COLO668 (cell line): ENCODE results near the gene CTIF.

Experiments used
- DNase-seq: peaks from one replicate; lab custom pipeline; 2025; ENCODE audit not compliant: unreplicated experiment; lab: John Stamatoyannopoulos, UW

Gene CTIF

DNA sequence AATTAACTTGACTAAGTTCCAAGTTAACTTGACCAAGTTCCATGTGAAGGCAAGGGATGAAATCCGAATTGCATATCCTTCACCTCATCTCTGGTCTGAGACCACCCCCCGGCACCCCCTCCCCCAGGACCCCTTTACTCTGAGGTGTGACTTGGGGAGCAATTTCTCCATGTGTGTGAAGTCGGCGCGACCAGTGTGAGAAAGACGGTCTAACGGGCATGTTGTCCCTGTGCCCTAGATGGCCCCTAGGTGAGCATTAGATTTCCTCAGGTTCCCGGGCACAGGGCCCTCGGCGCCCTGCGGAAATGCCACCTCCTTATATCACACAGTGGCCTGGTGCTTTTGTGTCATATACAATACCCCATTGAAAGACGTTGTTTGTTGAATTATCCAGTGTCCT lies 137.1 kb downstream of the CTIF start:
- no peak for DNase-seq

DNA sequence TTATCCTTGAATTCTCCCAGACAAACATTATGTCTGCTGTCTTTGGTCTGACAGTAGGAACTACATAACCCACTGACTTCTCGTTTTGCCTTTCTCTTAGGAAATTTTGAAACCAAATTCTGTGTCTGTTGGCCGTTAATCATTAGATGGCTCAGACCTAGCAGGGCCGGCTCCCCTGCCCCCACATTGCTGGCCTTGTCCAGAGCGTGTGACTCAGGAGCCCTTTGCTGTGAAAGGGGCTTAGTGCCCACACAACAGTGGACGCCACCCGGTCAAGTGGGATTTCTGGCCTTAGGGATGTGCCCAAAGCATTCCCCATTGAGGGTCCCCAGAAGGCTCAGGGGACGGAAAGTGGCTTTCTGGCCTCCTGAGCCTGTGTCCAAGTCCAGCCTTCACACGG lies 137.5 kb downstream of the CTIF start:
- no peak for DNase-seq

DNA sequence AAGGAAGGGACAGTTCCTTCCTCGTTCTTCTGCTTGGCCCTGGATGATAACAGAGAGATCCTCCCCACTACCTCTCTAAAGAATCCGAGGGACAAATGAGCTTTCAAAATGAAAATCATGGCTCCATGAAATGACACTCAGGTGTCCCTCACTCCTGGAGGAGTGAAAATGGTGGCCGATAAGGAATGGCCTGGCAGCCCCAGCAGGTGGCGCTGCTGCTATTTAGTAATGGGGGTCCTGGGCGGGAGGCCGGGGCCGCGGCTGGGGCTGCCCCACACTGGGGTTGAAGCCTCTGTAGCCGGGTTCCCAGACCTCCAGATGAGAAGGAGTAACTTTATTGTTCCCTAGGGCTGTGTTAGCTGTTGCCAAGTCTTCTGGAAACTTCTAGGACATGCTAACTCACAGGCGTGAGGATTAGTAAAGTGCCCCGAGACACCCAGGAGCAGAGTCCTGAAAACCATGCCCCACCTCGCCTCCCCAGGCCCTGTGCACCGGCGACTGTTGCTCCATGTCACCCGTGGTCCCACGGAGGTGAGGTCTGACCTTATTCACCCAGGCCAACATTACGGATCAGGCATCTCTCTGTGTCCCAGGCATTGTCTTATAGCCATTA lies 138.0 kb downstream of the CTIF start:
- peak; percentile 70 for DNase-seq

DNA sequence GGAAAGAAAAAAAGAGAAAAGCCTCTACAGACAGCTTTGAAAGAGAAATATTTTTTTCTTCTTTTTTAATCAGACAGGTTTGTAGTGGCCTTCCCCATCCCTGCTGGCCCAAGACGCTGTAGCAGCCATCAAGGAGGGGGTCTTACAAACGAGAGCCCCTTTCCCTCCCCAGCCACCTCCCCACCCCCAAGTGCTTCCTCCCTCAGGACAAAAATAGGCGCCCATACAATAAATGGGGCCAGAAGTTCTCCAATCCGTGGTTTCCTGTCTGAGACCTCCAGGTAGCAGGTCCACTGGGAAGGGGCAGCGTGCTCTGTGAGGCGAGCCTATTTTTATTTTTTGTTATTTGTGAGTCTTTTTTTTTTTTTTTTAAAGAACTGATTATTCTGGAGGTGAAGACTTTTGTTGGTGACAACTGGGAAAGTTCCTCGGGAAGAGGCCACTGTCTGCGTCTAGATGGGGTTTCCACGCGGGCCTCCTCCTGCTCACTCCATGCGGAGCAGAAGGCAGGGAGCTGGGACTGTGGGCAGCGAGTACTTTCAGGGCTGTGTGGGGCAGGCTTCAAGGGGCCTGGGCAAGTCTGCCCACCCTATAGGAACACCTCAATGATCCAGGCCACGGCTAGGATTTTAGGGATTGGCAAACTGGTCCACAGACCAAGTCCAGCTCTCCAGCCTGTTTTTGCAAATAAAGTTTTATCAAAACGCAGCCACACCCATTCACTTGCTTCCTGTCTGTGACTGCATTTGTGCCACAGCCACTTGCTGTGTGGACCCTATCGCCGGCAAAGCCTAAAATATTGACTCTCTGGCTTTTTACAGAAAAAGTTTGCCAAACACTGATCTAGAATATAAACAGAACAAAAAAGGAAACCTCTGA lies 139.6 kb downstream of the CTIF start:
- DNase-seq = no peak

DNA sequence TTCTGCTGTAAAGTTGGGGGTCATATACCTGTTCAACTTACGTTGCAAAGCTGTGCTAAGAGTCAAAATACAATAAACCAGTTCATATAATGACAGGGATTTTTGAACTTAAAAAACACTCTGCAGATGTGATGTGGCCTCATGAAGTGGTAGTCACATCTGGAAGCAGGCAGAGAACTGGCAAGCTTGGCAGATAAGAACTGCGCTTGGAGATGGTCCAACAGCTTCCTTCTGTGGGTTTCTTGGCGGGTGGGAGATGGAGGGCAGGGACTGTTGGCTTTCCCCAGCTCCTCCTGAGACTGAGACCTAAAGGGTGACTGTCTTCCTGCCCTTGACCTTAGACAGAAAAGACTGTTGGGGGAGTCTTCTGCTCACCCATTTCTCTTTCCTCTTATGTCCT lies 140.4 kb downstream of the CTIF start:
- DNase-seq = no peak

DNA sequence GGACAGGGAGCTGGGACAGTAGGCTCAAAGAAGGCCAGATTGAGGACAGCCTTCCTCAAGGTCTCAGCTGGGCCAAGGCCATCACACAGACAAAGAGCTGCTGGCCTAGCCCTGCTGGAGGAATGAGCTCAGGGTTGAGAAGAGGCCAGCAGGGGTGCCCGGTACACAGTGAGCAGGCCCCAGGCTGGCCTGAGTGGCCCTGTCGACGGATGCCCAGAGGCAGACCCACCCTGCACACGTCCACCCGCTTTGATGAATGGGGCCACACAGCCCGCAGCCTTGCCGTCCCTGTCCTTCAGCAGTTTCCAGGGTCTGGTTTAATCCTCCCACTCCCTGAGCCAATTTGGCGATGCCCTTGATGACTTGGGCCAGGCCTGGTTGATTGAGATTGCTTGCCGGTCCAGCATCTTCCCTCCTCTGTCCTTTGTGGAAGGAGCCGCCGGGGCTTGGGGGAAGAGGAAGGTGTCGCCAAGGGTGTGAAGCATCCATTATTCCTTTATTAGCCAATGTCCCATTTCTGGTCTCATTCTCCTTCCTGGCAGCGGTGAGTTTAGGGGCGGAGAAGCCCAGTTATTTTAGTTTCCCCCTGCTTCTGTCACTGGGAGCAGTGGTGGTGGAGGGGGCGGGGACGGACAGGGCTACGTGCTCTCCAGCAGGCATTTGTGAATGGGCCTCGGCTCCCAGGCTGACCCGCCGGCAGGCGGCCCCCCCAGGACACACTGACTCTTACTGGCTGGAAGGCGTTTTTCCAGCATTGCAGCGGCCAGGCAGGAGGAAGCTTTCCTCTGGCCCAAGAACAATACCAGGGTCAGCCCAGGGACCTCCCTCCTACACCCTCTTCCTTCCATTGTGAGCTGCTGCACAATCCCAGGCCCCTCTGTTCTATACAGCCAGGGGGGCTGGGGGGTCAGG lies 141.8 kb downstream of the CTIF start:
- DNase-seq = no peak

DNA sequence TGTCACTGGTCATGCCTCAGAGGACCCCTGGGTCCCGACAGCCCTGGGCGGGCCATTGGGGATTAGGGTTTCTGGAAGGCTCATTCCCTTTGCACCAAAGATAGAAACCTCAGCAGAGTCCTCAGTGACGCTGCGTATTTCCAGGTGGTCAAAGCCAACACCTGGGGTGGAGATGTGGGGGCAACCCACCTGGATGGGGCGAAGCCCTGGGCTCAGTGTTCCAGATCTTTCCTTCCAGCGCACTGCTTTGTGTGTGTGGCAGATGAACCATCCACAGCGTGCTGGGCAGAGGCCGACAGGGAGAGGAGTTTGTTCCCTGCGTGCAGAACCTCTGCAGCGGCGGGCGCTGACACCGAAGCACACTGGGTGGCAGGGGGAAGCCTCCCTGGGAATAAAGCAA lies 143.9 kb downstream of the CTIF start:
- no peak for DNase-seq

DNA sequence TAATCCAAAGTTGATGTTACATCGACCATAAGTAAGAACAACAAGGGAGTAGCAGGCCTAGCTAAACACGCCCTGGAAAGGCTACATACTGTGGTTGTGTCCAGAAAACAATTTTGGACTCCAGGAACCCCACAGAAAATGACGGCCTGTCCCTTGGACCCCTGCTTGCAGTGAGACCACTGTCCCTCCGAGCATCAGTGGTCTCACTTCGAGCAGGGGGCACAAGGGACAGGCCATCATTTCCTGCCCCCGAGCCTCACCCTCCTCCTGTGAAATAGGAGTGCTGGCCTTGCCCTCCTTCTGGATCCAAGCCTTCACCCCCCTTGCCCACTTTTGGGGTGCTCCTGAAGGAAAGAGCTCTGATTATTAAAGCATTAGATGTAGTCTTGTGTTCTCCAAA lies 144.4 kb downstream of the CTIF start:
- DNase-seq = no peak

DNA sequence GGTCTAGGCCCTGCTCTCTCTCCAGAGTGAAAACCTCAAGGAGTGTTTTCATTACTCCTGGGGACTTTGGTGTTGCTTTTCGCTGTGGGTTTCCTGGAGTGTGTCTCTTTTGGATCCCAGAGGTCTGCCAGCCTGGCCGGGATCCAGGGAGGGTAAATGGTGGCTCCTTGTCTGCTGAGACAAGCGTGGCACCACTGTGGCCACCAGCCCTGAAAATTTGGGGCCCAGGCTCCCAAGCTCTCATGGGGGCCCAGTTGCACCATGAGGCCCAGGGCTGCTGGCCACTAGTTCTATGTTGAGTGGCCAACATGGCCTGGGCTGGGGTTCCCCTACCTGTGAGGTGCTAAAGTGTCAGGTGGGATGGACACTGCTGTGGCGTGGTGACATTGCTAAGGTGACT lies 144.8 kb downstream of the CTIF start:
- no peak for DNase-seq

DNA sequence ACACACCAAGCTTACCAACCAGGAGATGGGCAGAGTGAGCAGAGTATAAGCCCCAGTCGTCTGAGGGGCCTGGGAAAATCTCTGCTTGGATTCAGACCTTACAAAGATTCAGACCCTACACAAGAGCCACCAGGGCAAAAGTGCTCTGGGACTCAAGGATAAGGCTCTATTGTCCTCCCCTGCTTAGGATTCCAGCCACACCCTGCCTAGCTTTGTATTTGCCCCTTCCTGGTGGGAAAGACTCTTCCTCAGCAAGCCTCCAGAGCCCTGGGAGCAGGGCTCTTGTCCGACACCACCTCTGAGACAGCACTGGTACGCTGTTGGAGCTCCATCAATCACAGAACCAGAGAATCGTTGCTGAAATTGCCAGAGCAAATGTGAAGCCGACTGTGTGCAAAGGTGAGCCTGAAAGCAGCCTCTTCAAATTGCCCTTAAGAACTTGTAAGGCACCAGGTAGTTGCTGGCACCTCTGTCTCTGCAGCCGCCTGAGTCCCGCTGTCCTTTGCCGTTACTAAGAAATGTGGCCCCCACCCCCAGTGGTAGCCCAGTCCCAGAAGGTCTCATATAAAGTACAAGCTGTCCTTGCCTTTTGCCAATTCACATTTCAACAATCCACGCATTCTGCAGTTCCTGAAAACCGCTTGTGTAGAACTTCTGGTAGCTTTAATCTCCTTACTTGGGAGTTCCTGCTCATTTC lies 148.7 kb downstream of the CTIF start:
- DNase-seq = no peak

DNA sequence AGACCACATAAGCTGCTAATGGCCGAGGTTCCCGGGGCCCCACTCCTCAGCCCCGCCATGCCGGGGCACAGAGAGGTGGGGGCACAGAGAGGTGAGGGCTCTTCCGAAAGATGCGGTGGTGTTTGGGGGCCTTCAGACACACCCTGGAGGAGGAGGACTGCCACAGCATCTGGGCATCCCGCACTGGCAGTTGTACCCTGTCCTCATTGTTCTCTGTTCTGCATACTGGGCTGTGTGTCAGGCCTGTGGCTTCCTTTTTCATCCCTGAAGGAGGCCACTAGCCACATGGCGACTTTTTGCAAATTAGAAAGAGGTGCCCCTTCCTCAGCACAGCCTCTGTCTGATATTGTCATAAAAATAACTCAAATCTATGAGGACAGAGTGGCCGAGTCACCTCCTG lies 150.1 kb downstream of the CTIF start:
- no peak for DNase-seq

DNA sequence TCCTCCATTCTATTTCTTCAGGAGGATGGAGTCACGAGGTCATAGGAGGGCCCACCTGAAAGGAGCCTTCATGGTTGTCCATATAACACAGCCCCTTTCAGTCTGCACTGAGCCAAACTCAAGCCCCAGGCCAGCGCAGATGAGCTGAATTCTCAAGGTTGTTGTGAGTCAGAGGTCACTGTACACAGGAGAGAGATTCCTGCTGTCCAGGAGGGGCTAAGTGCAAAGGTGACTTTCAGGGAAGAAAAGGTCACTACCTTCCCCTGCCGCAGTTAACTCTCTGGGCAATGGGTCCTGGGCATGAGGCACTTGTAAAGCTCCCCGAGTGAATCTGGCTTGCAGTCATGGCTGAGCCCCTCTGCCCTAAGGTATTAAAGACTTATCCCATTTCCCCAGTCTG lies 150.7 kb downstream of the CTIF start:
- DNase-seq = no peak

DNA sequence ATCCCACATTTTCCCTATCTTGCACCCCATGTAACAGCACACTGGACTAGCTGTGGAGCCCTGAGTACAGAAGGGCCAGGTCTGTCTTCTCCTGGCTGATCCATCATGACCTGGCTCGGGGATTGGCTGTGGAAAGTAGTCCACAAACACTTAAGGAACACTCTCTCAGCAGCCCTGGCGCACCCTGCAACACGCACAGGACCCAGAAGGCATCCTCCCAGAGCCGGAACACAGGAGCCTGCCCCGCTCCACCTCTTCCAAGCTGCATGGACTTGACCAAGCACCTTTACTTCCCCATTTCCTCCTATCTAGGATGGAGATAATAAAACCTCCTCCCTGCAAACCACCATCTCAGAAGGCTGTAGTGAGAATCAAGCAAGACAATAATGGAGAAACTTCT lies 151.7 kb downstream of the CTIF start:
- DNase-seq = no peak

DNA sequence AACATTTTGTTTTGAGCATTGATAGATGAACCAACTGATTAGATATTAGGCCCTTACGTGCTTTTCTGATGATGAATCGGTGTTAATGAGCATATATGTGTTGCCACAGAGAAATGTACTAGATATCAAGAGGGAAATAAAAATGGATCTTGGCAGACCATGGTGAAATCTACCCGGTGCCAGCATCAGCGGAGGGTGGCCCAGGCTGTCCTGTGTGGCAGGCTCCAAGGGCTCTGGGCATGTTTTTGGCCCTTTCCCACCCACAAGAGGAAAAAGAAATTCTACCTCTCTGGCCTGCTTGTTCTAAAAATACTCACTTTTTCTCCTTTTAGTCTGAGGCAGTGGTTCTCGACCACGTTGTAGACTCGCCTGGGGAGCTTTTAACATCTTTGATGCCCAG lies 154.2 kb downstream of the CTIF start:
- DNase-seq = no peak

DNA sequence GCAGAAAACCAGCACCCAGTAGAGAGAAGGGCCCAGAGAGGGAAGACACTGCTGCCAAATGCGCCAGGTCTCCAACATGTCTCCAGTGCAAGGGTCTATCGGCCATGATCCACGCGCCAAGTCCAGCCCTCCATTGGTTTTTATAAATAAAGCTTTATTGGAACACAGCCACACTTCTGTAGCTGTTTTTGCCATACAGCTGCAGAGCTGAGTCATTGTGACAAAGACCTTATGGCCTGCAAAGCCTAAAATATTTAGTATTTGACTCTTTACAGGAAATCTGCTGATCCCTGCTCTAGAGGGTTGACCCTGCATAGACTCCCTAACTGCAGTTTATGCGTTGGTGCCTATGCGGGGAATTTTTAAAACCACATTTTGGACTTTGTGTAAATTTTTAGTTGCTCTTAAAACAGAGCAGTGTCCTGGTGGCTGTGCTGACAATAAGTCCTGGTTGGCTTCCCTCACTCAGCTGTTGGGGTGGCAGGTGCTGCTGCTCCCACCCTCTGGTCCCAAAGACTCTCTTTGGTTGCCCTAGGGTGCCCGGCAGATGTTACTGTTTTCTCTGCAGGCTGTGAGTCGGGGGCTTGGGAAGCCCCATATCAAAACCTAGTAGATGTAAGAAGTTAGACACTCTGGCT lies 154.9 kb downstream of the CTIF start:
- no peak for DNase-seq

DNA sequence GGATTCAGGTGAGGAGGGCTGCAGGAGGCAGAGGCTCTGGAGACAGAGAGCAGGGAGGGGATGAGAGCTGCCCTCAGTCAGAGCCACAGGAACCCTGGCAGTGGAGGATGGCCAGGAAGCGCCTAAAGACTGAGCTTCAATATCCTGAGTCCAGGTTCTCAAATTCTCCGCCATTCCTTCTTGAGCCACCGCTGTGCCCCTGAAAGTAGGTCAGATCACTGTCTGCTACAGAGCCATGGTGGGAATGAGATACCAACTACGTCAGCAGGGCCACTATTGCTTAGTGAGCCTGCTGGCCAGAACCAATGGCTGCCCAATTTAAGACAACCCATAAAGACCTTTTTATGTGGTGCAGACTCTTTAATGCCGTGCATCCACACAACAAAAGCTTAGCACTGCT lies 155.5 kb downstream of the CTIF start:
- no peak for DNase-seq

DNA sequence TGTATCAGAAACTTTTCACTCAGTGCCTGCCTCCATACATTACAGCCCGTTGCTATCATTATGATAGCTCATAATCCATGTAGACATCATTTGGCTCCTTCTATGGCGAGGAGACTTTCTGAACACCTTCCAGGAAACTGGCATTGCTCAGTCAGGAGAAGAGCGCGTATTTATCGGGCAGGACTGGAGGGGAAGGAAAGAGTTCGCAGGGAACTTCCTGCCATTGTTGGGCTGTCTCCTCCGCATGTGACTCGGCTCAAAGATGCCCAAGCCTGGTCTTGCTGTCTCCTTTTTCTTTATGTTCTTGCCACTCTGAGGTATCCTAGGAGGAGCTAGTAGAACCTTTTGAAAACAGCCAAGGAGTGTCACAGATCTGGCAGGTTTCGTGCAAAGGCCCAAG lies 156.8 kb downstream of the CTIF start:
- no peak for DNase-seq

DNA sequence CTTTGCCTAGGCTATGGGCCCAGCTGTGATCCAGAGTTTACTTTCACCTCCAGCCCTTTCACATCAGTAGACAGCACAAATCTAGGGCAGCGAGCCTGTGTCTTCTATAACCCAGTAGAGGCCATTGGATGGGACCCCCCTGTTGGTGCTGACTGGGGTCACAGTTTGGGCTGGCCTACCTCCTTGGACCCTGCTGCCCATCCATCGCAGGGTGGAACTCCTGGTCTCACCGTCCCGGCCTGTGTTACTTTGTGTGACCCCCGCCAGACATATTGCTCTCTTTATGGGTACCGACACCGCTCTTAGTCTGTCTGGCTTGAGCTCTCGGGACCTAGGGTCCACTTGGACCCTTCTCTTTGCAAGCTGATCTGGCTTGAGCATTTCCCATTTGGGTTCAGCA lies 157.4 kb downstream of the CTIF start:
- DNase-seq = no peak

DNA sequence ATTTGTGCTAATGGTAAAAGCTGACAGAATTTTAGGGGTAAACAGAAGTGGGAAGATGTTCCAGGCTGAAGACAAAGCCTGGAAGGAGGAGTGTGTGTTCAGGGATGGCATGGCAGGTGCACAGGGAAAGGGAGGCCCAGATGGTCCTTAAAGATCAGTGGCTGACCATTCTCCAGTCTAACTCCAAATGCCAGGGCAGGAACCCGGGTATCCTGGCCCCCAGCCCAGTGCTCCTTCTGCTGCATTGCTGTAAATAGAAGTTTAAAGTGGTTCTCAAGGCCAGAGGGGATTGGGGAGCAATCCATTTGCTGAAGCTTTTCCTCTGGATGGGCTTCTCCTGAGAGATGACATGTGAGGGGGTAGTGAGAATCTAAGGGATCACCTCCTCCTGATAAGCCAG lies 158.6 kb downstream of the CTIF start:
- DNase-seq = no peak

DNA sequence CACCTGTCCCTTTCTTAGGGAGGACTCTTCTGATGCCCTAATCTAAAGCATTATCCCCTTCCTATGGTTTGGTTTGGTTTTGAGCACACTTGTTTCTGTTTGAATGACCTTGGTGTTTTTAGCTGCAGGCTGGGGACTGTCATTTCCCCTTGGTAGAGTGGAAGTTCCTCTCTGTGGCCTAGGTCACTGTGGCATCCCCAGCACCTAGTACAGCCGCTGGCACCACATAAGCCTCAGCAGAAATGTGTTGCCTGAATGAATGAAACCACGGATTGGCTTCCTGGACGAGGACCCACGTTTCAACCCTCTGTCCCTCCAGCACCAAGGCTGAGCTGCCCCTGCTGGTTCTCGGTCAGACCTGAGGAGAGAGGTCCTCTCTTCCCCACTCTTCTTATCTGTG lies 159.9 kb downstream of the CTIF start:
- no peak for DNase-seq

DNA sequence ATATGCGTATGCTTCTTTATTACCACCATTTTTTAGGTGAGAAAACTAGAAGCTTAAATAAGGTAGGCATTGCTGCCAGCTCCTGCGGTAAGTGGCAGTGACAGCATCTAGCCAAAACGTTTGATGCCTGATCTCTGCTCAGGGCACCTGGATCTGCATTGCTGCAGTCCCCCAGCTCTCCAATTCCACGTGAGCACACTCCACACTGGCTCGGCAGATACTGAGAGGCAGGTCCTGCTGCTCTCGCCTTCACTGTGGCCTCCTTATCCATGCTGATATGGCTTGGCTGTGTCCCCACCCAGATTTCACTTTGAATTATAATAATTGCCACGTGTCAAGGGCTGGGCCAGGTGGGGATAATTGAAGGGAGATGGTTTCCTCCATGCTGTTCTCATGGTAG lies 160.9 kb downstream of the CTIF start:
- DNase-seq = no peak
